NCI-H2107 (cell line): ENCODE measurements around the gene KLHDC8A.
"Not testable (repeated sequence)": the region's sequence is repeated elsewhere in the genome, so short reads cannot be mapped to it uniquely, and the experiment has no call there.

ENCODE experiments used
- DNase-seq: peaks from one replicate; lab custom pipeline; 2025; lab: John Stamatoyannopoulos, UW

KLHDC8A gene

DNA sequence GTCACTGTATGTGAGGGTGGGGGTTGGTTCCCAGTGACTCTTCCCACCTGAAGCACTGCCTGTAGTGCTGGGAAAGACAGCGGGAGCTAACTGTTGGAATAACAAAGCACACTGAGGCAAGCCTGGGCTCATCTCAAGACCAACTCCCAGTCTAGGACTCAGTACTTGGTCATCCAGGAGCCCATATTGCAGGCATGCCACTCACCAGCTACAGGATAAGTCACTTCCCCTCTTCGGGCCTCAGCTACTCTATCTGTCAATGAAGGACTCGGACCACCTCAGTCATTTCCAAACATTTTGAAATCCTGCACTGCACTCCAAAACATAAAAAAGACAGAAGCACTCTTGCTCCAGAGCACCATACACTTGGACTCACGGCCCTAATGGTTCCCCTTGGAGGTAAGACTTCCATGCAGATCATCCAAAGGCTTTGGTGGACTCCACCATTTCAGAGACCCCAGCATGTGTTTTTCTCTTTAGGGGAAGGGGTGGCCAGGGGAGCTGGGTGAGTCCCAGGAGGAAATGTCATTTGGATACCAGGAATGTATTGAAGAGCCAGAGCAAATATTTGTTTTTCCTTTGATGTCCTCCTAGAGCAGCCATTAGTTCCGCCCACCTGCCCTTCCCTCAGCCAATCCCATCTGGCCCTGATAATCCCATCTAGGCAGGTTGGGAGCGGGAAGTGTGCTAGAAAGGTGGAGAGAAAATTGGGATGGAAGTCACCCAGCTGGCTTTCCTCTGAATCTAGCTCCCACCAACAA lies 38.3 kb downstream of the KLHDC8A start:
- peak; percentile 39 for DNase-seq

DNA sequence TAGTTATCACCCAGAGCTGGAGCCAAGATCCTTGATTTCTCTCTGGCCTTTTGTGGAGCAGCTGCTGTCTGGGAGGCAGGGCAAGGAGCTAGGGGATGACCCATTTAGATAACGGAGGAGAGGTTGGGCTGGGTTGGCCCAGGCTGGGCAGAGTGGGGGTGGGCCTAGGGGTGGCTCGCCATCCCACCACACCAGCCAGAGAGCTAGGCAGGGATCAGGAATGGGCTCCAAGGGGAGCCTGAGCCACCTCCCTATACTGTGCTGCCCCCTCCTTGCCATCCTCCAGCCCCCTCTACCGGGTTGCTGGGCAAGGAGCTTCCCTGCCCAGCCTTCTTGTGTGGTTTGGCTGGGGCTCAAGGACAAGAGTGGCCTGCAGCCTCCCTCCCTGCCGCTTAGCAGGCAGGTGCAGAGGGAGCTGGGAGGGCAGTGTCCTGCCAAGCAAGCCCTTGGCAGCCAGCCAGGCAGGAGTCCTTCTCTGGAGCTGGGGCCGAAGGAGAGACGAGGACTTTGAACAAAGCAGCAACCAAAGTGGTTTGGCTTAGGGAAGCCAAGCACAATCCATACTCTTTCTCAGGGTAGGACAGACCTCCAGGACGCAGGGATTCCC lies 39.3 kb downstream of the KLHDC8A start:
- DNase-seq, result peak; percentile 89

DNA sequence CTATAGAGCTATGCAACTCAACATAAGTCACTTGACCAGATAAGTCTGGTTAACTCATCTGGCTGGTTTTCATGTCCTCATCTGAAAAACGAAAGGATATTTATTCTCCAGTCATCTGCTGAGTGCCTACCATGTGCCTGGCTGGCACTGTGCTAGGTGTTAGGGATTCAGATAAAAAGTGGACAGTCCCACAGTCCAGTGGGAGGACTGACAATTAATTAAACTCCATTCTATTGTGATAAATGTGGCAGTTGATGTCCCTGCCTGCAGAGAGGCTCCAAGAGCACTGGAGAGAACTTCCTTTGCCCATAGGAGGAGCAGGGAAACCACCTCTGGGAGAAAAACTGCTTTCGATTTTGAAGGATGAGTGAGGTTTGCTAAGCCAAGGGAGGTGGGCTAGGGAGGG lies 40.6 kb downstream of the KLHDC8A start:
- no peak for DNase-seq

DNA sequence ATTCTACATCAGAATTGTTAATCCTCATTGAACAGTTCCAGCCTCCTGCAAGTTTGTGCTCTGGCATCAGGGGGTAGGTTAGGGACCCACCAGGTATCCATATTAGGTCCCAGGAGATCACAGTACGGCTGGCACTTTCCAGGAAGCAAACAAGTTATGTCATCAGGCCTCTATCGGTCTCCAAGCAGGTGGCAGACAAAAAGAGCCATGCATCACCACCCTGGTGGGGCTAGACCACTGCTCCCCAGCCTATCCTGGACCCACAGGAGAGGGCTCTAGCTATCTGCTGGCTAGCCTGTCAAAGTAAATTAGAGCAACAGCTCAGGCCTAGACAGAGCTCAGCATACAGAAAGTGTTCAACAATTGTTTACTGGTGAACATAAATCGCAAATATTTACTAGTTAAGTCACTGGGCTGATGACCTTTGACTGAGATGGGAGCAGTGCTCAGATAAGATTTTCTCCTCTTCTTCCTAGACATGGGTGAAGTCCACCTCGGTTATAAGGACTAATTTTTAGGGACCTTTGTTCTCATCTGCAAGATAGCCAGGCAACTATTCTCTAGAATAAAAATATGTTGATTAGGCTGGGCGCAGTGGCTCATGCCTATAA lies 41.6 kb downstream of the KLHDC8A start:
- DNase-seq, result peak; percentile 40

DNA sequence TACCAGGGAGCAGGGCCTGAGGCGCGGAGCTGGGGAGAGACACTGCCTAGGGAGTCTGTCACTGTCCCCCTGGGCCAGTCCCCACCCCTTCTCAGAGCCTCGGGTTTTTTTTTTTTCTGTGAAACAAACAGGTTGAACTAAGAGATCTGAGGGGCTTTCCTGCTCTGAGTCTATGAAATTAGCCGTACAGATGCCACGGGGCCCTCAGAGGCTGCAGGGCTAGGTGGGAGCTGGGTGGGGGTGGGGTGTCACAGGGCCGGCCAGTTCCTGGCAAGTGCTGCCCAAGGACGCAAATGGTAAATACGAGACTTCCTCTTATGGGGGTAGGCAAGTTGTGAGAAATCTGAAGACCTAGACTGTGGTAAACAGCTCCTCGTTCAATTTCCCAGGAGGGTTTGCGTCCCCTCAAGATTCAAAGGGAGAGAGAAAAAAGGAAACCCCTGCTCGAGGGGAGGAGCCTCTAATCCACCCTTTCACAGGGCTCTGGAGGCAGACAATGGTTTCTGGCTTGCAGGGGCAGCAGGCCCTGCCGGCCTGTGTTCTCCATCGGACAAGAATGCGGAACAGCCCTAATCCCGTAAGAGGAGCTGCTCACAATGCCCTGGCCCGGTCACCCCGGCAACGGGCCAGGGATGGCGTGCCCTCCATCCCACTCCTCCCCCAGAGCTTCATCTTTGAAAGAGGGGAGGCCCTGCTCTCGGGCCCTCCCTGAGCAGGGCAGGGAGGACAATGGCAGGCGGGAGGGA lies 43.0 kb downstream of the KLHDC8A start:
- DNase-seq, result peak; percentile 55

DNA sequence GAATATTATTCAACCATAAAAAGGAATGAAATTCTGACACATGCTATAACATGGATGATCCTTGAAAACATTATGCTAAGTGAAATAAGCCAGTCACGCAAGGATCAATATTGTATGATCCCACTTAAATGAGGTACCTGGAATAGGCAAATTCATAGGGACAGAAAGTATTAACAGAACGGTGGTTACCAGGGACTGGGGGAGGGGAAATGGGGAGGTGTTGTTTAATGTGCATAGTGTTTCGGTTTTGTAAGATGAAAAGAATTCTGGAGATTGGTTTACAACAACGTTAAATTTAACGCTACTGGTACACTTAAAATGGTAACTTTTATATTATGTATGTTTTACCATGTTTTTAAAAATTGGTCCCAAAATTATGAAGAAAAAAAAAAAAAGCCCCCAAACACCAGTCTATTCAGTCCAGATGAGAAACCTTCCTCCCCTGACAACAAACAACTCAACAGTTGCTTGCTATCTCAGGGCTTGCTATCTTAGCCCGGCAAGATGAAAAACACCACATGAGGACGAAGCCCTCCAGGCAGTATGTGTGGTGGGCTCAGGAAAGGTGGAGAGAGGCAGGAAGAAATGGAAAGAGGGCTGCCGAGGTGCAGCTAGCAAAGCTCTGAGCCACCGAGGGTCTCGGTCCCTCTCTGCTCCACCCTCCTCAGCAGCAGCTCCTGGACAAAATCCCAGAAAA lies 43.7 kb downstream of the KLHDC8A start:
- DNase-seq, result no peak

DNA sequence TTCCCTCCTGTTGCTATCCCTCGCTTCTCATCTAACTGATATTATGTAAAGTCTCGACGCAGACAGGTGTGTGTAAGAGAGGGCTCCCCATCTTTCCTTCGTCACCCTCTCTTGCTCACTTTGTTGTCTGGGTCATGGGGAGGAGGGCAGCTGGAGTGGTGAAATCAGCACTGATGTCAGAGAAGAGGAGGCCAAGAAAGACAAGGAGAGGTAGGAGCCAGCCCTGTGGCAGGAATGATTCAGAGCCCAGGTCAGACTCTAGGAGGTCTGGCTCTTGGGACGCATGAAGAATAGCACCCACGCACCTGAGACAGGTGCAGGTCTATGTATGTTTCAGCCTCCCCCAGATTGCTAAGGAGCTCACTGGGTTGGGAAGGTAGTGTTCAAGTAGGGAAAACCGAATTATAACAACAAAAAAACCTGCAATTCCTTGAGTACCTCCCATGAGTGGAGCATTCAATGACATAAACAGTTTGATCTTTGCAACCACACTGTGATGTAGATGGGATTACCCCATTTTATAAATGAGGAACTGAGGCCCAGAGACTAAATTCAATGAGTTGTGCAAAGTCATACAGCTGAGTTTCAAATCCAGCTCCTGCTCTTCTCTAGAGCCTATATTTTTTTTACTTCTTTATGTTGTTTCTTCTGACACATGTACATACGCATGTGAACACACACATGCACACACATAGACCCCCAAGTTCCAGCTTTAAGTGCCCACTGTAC lies 45.6 kb downstream of the KLHDC8A start:
- no peak for DNase-seq

DNA sequence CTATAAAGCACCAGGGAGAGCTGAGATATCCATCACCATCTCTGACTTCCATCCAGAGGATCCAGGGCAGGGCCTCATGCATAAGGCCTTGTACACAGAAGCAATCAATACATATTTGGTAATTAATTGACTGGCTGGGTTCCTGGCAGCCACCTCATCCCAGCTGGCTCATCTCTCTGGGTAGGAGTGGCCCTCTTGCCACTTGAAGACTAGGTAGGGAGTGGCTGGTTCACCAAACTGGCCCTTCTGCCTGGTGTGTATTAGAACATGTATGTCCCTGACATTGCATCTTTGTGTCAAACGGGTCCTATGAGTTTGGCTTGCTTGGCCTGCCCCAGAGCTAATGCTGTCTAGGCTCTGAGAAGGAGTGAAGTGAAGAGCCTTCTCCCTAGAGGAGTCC lies 47.0 kb downstream of the KLHDC8A start:
- DNase-seq, result no peak

DNA sequence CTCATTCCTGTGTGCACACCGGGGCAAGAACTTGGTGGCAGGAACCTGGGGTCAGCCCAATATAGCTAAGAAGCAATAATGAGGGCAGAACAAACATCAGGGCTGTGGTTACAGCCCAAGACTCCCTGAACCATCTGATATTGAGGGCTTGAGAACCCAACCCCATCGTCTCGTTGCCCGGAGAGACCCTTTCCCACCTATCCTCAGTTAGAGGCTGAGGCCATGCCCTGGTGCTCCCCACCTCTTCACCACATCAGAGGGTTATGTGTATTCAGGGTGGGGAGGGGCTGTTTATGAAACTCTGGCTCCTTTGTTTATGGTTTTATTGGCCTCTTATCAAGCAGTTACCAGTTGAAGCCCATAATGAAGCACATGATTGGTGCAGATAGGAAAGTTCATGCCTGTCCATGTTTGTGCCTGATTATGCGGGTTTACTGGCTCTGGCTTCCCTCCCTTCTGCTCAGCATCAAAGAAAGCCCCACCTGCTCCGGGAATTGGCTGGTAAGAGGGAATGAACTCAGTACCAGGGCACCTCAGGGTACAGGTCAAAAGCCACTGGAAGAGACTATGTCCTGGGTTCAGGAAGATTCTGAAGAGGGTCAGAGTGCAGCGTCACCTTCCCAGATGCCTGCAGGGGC lies 49.7 kb downstream of the KLHDC8A start:
- DNase-seq, result no peak

DNA sequence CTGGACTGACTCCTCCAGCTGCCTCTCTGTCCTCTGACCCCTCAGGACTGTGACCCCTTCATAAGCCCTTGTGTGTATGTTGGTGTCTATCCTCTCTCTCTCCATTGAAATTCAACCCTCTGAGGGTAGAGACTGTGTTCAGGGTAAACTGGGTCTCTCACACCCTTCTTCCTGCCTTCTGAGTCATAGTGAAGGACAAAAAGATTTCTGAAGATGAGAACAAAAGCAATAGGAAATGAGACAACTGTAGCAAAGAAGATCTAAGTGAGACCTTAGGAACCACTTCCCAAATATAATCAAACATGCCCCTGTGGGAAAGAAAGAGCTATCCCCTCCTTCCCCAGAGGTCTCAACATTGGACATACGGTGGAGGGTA lies 52.0 kb downstream of the KLHDC8A start:
- DNase-seq, result no peak

DNA sequence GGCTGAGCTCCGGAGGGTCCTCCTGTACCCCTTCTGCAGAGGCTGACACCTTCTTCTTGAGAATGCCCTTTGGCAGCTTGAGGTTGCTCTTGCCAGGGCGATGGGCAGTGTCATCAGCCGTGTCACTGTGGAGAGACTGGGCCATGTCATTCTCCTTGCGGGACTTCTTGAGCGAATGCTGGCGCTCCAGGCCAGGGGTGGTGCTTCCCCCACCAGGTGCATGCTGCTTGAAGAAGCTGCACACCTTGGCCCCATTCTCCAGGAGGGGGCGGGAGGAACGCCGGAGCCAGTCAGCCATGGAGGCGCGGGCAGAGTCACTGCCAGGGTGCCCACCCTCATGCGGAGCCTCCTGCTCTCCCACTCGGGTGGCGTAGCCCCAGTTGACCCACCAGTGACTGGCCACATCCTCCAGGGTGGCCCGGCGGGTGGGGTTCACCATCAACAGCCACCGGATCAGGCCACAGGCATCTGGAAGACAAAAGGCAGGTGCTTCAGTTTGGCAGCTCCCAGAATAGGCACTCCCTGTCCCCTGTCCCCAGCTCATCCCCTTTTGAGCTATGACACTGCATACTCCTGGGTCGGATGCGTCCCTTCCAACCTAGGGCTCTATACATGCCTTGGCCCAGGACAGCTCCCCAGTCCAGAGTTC lies 52.6 kb downstream of the KLHDC8A start:
- no peak for DNase-seq

DNA sequence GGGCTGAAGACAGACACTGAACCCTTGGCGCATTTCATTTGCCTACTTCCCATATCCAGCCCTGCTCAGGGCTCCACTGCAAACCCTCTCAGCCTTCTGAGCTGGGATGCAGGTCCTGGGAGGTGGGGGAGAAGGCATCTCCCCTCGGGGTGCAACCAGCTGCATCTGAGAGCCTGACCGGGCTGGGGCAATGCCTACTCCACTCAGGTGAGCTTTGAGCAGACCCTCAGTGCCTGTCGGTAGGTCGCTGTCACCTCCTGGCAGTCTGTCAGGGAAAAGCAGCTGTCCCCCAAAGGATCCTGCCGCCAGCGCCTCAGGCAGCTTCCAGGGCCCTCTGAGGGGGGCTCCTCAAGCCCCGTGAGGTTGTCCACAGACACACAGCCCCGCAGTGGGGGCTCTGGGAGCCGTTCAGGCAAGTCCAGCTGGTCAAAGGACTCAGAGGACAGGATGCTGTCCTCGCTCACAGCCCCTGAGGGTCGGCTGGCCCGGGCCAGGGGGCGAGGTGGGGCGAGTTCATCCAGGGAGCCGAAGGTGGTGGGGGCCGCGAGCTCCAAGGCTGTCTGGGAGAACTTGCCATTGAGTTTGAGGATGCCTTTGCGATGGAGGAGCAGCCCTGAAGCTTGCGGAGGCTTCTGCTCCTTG lies 53.4 kb downstream of the KLHDC8A start:
- no peak for DNase-seq

DNA sequence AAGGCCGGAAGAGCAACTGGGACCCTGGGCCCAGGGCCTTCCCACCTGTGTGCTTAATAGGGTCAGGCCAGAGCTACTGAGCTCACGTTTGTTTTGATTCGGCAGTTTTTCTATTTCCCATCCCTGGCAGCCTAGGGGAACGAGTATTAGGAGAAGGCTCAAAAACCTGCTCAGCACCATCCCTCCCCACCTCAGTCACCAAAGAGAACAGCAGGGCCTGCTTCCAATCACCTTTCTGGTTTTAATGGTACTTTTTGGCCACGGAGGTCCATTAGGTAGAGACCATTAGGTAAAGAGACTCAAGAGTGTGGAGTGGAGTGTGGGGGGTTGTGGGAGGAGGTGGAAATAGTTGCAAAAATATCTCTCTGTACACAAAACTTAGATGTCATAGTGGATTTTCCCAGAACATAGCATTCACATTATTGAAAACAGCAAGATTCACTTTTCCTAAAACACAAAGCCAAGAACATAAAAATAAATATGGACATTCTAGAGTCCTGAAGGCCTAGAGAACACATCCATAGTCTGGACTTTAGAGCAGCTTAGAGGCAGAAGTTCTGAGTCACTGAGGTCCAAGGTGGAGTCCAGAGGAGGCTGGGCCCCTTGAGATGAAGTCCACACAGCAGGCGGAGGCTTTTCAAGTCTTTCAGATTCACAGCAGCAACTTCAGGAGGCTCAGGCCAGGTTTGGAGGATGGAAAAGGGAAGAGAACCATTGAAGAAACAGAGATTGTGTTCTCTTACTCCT lies 54.7 kb downstream of the KLHDC8A start:
- DNase-seq, result no peak

DNA sequence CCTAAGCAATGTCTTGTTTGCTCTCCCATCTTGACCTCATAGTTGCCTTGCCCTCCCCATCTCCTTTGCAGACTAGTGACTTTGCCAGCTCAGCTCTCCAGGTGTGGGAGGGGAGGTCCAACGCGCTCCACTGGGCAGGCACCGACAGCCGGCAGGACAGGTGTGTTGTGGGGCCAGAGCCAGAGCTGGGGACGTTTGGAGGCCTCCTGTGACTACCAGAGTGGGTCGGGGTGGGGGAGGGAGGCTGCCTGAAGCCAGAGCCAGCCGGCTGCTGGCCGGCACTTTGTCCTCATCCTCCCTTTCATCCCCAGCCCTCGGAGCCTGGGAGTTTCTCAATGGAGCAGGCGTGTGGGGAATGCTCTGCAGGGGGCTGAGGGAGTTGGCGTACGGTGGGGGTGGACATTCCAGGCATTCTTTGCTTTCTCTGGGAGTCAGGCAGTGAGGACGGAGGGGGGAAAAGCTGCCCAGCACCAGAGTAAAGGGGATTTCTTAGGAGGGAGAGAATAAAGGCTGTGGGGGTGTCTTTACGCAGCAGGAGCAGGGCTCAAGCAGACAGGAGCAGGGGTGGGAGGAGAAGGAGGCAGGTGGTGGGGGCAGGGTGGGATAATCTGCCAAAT lies 55.4 kb downstream of the KLHDC8A start:
- peak; percentile 87 for DNase-seq

DNA sequence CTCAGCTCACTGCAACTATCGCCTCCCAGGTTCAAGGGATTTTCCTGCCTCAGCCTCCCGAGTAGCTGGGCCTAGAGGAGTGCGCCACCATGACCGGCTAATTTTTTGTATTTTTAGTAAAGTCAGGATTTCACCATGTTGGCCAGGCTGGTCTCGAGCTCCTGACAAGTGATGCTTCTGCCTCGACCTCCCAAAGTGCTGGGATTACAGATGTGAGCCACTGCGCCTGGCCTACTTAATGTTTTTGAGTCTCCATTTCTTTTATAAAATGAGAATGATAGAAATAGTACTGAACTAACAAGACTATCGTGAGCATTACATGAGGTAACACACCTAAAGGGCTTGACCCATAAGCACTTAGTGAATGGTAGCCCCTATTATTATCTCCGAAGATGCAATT lies 56.6 kb downstream of the KLHDC8A start:
- no peak for DNase-seq

DNA sequence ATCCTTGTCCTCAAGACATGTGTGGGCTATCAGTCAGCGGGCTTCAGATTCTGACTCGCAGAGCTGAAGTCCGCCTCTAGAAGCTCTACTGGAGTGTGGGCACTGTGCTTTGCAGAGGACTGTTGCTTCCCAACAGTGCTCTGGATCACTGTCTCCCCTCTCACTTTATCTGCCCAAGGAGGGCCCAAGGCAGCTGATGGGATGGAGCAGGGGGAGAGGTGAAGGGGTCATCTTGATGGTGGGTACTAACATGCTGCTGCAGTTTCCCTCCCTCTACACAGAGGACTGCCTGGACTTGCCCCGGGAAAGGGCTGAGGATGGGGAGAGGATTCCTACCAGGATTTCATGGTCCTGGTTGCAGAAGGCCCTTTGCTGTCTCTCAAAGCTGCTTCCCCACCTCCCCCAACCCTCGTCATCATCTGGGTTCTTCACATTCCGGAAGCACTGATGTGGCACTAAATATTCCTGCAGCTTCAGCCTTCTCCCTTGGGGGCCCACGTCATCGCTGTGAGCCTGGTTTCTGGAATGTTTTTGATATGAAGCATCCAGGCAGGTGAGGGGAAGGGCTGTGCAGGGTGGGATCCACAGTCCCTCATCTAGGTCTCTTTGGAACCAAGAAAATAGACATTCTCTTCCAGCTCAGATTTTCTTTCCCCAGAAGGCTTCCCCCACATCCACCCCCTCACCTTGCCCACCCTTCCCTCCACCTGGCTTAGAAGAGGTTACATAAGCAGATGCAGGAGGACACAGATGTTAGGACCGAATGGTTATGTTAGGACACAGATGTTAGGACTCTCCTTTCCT lies 58.3 kb downstream of the KLHDC8A start:
- DNase-seq, result peak; percentile 63

DNA sequence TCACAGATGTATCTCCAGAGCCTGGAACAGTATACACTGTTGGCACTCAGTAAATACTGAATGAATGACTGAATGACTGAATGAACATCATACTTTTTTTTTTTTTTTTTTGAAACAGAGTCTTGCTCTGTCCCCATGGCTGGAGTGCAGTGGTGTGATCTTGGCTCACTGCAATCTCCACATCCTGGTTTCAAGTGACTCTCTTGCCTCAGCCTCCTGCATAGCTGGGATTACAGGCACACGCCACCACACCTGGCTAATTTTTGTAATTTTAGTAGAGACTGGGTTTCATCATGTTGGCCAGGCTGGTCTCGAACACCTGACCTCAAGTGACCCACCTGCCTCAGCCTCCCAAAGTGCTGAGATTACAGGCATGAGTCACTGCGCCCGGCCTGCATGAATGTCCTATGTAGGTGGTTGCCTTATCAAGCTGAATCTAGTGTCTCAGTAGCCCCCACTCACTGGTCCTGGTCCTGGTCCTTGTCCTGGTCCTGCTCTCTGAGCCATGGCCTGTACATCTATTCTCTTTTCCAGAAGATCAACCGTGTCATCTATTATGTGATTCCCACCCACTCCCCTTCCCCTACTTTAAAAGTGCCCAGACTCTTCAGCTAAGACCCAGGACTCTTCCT lies 59.1 kb downstream of the KLHDC8A start:
- not testable (repeated sequence) for DNase-seq
